Keratinocyte (primary cell): Measurements from ENCODE around the gene OR5H14.

Experiments used
- EZH2 ChIP-seq: IDR thresholded peaks from one replicate; pipeline ENCODE4 v1.6.1; 2012; ENCODE audit warnings: inconsistent platforms, mild to moderate bottlenecking, low read length, moderate library complexity
- TF ChIP-seq, protein P1 (sequence below), 3 experiments: IDR thresholded peaks in 1 of 3; conservative IDR thresholded peaks in 1 of 3; optimal IDR thresholded peaks in 1 of 3; 2 replicates in 2 of 3; 3 replicates in 1 of 3; pipeline versions ENCODE3 to v1.5.1; 2011; ENCODE audit warnings: low read length in 3 of 3, mild to moderate bottlenecking in 3 of 3, moderate library complexity in 2 of 3, control low read depth in 1 of 3, inconsistent platforms in 1 of 3; ENCODE audit not compliant: insufficient read depth in 2 of 3; ENCODE audit errors: extremely low read depth in 1 of 3

DNA sequence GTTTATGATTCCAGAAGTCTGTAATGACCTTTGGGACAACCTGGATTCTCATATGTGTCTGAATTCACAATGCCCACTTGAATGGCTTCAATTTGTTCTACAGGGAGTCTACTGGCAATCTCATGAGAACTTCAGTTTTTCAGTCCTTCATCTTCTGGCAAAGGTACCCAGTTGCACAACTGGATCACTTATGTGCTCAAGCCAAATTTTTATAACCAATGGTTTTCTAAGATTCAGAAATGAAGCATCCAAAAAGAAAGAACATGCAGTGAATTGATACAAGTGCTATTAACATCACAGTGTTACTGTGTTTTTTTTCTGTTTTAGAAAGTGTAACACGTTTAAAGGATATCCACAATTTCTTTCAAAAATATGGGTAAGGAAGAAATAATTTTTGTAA, at the start of gene OR5H14:
- TF ChIP-seq, protein P1, sequence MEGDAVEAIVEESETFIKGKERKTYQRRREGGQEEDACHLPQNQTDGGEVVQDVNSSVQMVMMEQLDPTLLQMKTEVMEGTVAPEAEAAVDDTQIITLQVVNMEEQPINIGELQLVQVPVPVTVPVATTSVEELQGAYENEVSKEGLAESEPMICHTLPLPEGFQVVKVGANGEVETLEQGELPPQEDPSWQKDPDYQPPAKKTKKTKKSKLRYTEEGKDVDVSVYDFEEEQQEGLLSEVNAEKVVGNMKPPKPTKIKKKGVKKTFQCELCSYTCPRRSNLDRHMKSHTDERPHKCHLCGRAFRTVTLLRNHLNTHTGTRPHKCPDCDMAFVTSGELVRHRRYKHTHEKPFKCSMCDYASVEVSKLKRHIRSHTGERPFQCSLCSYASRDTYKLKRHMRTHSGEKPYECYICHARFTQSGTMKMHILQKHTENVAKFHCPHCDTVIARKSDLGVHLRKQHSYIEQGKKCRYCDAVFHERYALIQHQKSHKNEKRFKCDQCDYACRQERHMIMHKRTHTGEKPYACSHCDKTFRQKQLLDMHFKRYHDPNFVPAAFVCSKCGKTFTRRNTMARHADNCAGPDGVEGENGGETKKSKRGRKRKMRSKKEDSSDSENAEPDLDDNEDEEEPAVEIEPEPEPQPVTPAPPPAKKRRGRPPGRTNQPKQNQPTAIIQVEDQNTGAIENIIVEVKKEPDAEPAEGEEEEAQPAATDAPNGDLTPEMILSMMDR (optimal IDR thresholded peaks at IDR 0.05 in 1 of 3, IDR thresholded peaks at IDR 0.05 in 1 of 3, conservative IDR thresholded peaks at IDR 0.05 in 1 of 3; ENCODE audit: extremely low read depth in 1 of 3, insufficient read depth in 2 of 3, low read length in 3 of 3): no peak
- TF ChIP-seq EZH2: no peak
